ENCODE measurements around the gene STK26. TPM values are rescaled to one million over a fixed set of nuclear protein-coding genes. Genes with fewer than 3 reads are reported as not detected.

The STK26 gene
- total RNA-seq (2022; extraction: Qiagen RNA extraction) = 8.2 to 11.8 TPM (median 8.9 TPM) in 5 replicates

DNA sequence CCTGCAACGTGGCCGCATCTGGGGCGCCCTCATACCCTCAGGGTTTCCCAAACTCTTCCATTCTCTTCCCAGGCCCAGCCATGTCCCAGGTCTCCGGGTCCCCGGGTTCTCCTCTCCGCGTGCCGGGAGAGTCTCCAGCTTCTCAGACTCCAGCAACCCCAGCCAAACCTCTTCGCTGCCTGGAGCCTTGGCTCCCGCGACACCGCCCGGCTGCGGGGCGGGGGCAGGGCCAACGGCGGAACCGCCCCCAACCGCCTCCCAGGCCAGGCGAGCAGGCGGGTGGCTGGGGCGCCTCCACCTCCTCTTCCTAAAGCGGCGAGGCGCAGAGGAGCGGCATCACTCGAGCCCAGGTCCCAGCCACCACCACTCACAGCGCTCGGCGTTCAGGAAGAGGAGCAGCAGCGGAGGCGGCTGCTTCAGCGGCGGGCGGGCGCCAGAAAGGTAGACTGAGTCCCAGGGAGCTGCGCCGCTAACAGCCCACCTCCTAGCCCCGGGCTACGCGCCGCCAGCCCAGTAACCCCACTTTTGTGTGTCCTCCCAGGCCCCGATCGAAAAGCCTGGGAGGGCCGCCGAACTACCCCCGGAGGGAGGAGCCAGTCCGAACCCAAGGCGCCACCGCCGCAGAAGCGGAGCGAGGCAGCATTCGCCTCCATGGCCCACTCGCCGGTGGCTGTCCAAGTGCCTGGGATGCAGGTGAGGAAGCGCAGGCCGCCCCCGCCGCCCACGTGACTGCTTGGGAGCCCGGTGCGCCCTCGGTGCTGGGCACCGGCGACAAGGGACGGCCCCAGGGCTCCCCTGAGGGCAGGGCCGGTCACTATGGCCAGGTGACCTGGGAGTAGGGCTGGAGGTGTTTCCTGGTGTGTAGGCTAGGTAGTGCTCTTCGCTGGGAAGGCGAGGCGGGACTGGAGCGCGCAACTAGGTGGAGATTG, at the start of gene STK26:
Gene STK26 (plus strand): TSS at position 336 of the 929 bp plus-strand sequence. CDS start 316 bp downstream, at position 652.

Other genes with a start within 250 kb of the STK26 start
- gene FRMD7, start 104.7 kb downstream of the STK26 start, total RNA-seq (2022; extraction: Qiagen RNA extraction) = not detected in 5 replicates
- 21.5 to 51.7 TPM (median 26.8 TPM) in 5 replicates for gene RAP2C, start 196.1 kb downstream of the STK26 start, total RNA-seq (2022; extraction: Qiagen RNA extraction)

All from A549 treated with AZD2906 at 1 μM for 4 hours (cell line).